Progenitor cell of endocrine pancreas (in vitro differentiated cells): ENCODE data around the gene GALNT5. TPM values are rescaled to one million over a fixed set of nuclear protein-coding genes. Genes with fewer than 3 reads are reported as not detected.

Experiments
- DNase-seq: peaks from one replicate; pipeline ENCODE4 v3.0.0; 2021; ENCODE audit warnings: low spot score; ENCODE audit not compliant: unreplicated experiment
- H3K27ac Mint-ChIP-seq: 2 replicates; pipeline ENCODE4 v1.8.0; 2021; ENCODE audit warnings: mild to moderate bottlenecking, moderate library complexity, mixed read lengths
- H3K27me3 Mint-ChIP-seq: 2 replicates; pipeline ENCODE4 v1.8.0; 2021; ENCODE audit warnings: mixed read lengths
- H3K36me3 Mint-ChIP-seq: 2 replicates; pipeline ENCODE4 v1.8.0; 2022; ENCODE audit warnings: mixed read lengths; ENCODE audit not compliant: insufficient read depth
- H3K4me1 Mint-ChIP-seq: 2 replicates; pipeline ENCODE4 v1.8.0; 2021; ENCODE audit warnings: low read depth, mixed read lengths
- H3K4me3 Mint-ChIP-seq: 2 replicates; pipeline ENCODE4 v1.8.0; 2021; ENCODE audit warnings: low read depth, mild to moderate bottlenecking, moderate library complexity, mixed read lengths
- H3K9me3 Mint-ChIP-seq: 2 replicates; pipeline ENCODE4 v1.8.0; 2021; ENCODE audit warnings: low read depth, mixed read lengths
- total RNA-seq: library from RNA; stranded (reverse); gene quantifications from 2 replicates; pipeline ENCODE4 v1.2.1, GENCODE V29; 2021
- TF ChIP-seq, protein P1 (sequence below): fragments of 200-600 bp; sonication (generic); IDR thresholded peaks from one replicate; pipeline ENCODE4 v1.5.0; 2021; ENCODE audit warnings: antibody characterized with exemption, mild to moderate bottlenecking; ENCODE audit not compliant: unreplicated experiment

GALNT5 gene
- total RNA-seq, 1 donor from 2014 or later, result 0.60 TPM

DNA sequence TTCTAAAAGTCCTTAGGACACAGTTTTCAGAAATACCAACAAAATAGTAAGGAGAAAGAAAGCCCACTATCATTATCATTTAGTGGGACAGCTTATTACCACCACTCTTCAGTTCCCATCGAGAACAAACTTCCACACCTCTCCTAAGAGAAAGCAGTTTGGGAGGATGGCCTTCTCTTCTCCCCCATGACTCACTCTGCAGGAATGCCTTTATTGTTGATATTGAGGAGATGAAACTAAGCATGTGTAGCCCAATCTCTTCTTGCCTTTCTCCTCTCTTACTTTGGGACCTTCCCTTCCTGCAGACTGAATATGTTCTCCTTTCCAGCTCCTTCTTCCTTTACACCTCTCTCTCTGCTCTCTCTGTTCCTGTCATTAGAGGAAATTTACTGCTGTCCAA lies 98.1 kb downstream of the GALNT5 start:
- H3K27me3 Mint-ChIP-seq, result no peaks in the 10 kb centered on the region
- H3K4me1 Mint-ChIP-seq, result no peaks in the 10 kb centered on the region
- TF ChIP-seq, protein P1, sequence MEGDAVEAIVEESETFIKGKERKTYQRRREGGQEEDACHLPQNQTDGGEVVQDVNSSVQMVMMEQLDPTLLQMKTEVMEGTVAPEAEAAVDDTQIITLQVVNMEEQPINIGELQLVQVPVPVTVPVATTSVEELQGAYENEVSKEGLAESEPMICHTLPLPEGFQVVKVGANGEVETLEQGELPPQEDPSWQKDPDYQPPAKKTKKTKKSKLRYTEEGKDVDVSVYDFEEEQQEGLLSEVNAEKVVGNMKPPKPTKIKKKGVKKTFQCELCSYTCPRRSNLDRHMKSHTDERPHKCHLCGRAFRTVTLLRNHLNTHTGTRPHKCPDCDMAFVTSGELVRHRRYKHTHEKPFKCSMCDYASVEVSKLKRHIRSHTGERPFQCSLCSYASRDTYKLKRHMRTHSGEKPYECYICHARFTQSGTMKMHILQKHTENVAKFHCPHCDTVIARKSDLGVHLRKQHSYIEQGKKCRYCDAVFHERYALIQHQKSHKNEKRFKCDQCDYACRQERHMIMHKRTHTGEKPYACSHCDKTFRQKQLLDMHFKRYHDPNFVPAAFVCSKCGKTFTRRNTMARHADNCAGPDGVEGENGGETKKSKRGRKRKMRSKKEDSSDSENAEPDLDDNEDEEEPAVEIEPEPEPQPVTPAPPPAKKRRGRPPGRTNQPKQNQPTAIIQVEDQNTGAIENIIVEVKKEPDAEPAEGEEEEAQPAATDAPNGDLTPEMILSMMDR, result no peak
- no peak for DNase-seq
- no peaks in the 10 kb centered on the region for H3K36me3 Mint-ChIP-seq
- no peaks in the 10 kb centered on the region for H3K9me3 Mint-ChIP-seq
- H3K27ac Mint-ChIP-seq, result no peak overlapping the region
- no peak overlapping the region for H3K4me3 Mint-ChIP-seq

DNA sequence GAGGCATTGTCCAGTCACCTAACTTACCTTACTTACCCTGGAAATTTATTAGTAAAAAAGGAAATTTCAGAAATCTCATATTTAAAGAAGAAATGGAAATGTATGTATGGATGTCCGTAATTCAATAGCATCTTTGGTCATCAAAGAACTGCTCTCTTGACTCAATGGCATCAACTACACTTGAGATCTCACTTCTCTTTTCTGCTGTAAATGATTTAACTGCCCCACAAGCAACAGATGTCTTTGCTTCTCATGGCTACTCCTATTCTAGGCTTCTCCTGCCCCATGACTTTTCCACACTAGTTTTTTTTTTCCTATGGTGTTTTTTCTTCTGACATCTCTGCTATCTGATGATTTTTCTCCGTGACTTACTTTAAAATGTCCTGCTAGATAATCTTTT lies 102.1 kb downstream of the GALNT5 start:
- no peak overlapping the region for H3K27ac Mint-ChIP-seq
- peaks cover 10% of the 10 kb centered on the region for H3K9me3 Mint-ChIP-seq
- TF ChIP-seq, protein P1, result no peak
- peaks cover 3% of the 10 kb centered on the region for H3K36me3 Mint-ChIP-seq
- H3K4me1 Mint-ChIP-seq, result no peaks in the 10 kb centered on the region
- H3K27me3 Mint-ChIP-seq, result no peaks in the 10 kb centered on the region
- DNase-seq, result no peak
- H3K4me3 Mint-ChIP-seq, result no peak overlapping the region

DNA sequence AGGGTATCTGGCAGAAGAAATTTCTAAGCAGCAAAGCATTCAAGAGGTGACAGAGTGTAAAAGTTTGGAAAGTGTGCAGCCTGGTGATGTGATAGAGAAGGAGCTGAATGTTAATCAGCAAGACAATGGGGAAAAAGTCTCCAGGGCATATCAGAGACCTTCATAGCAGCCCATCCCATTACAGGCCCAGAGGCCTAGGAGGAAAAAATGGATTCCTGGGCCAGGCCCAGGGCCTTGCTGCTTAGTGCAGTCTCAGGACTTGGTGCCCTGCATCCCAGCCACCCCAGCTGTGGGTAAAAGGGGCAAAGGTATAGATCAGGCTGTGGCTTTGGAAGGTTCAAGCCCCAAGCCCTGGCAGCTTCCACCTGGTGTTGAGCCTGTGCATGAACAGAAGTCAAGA lies 104.0 kb downstream of the GALNT5 start:
- no peak for DNase-seq
- TF ChIP-seq, protein P1, result no peak
- no peak overlapping the region for H3K4me3 Mint-ChIP-seq
- H3K36me3 Mint-ChIP-seq, result peaks cover 3% of the 10 kb centered on the region
- peaks cover 10% of the 10 kb centered on the region for H3K9me3 Mint-ChIP-seq
- peaks cover 8% of the 10 kb centered on the region for H3K4me1 Mint-ChIP-seq
- no peak overlapping the region for H3K27ac Mint-ChIP-seq
- no peaks in the 10 kb centered on the region for H3K27me3 Mint-ChIP-seq

DNA sequence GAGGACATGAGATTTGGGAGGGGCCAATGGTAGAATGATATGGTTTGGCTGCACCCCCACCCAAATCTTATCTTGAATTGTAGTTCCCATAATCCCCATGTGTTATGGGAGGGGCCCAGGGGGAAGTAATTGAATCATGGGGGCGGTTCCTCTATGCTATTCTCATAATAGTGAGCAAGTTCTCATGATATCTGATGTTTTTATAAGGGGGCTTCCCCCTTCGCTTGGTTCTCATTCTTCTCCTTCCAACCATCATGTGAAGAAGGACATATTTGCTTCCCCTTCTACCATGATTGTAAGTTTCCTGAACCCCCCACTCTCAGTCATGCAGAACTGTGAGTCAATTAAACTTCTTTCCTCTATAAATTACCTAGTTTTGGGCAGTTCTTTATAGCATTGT lies 105.1 kb downstream of the GALNT5 start:
- TF ChIP-seq, protein P1, result no peak
- Mint-ChIP-seq H3K27me3 (no peaks in the 10 kb centered on the region), H3K9me3 (peaks cover 10% of the 10 kb centered on the region), H3K4me1 (peaks cover 8% of the 10 kb centered on the region), H3K36me3 (peaks cover 3% of the 10 kb centered on the region), H3K4me3 (no peak overlapping the region), H3K27ac (no peak overlapping the region)
- DNase-seq, result no peak

DNA sequence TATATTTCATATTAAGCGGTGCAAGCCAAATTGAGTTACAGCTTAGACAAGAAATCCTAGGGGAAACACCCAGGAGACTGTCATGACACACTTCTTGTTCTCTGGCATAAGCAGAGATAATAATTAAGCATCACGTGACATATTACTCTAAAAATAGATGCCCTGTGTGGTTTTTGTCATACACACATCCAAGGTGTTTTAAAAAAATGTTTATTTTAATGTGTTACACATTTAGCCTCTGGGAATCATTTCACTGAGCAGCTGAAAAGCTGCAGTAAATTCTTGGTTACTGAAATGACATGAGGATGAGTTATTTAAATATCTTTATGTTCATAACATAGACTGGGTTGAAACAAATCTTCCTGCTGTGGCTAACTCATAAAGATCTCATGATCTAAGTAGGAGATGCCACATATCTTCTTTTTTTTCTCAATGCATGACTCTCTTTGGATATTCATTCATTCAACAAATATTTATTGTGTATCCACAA lies 106.2 kb downstream of the GALNT5 start:
- no peak overlapping the region for H3K27ac Mint-ChIP-seq
- peaks cover 5% of the 10 kb centered on the region for H3K36me3 Mint-ChIP-seq
- peaks cover 8% of the 10 kb centered on the region for H3K4me1 Mint-ChIP-seq
- TF ChIP-seq, protein P1, result no peak
- H3K27me3 Mint-ChIP-seq, result no peaks in the 10 kb centered on the region
- no peak overlapping the region for H3K4me3 Mint-ChIP-seq
- peaks cover 10% of the 10 kb centered on the region for H3K9me3 Mint-ChIP-seq
- DNase-seq, result no peak

Other genes starting within 250 kb of the GALNT5 start
- gene ERMN, start 68.1 kb downstream of the GALNT5 start, total RNA-seq, result 0.22 TPM in 1 of 2 replicates, not detected in the other
- 0.14 and 0.27 TPM in 2 replicates for gene CYTIP, start 186.4 kb downstream of the GALNT5 start, total RNA-seq